Endodermal cell (in vitro differentiated cells): ENCODE results near the gene HIP1. TPM values are rescaled to one million over a fixed set of nuclear protein-coding genes. Genes with fewer than 3 reads are reported as not detected.

ENCODE experiments used
- DNase-seq: peaks from one replicate; pipeline ENCODE4 v3.0.0-alpha.2; 2017
- H3K27ac ChIP-seq: 2 replicates; pipeline ENCODE4 v1.5.1; 2013; ENCODE audit warnings: mild to moderate bottlenecking, low read depth, low read length, moderate library complexity
- H3K27me3 ChIP-seq: 2 replicates; pipeline ENCODE4 v1.6.1; 2013; ENCODE audit warnings: mild to moderate bottlenecking, low read length, moderate library complexity; ENCODE audit not compliant: insufficient read depth, control insufficient read depth, poor library complexity, severe bottlenecking
- H3K36me3 ChIP-seq: 2 replicates; pipeline ENCODE4 v1.7.0; 2013; ENCODE audit warnings: mild to moderate bottlenecking, low read length, moderate library complexity; ENCODE audit not compliant: control insufficient read depth, insufficient read depth
- H3K4me1 ChIP-seq: one replicate; pipeline ENCODE4 v1.7.0; 2013; ENCODE audit warnings: low read length; ENCODE audit not compliant: control insufficient read depth, insufficient read depth
- H3K4me3 ChIP-seq: 2 replicates; pipeline ENCODE4 v1.5.1; 2013; ENCODE audit warnings: mild to moderate bottlenecking, low read length, moderate library complexity
- H3K9ac ChIP-seq: 2 replicates; pipeline ENCODE4 v1.6.1; 2013; ENCODE audit warnings: mild to moderate bottlenecking, low read length, moderate library complexity; ENCODE audit not compliant: poor library complexity, severe bottlenecking; ENCODE audit errors: extremely low read depth
- H3K9me3 ChIP-seq: 2 replicates; pipeline ENCODE4 v1.6.1; 2013; ENCODE audit warnings: mild to moderate bottlenecking, low read length, moderate library complexity; ENCODE audit not compliant: control insufficient read depth
- H3K27ac Mint-ChIP-seq: 2 replicates; pipeline ENCODE4 v1.8.0; 2020; ENCODE audit warnings: mixed read lengths
- H3K27me3 Mint-ChIP-seq: 2 replicates; pipeline ENCODE4 v1.8.0; 2021; ENCODE audit warnings: mild to moderate bottlenecking, mixed read lengths; ENCODE audit not compliant: insufficient read depth
- H3K36me3 Mint-ChIP-seq: 2 replicates; pipeline ENCODE4 v1.8.0; 2020; ENCODE audit warnings: low read depth, mixed read lengths
- H3K4me1 Mint-ChIP-seq: 2 replicates; pipeline ENCODE4 v1.8.0; 2020; ENCODE audit warnings: mixed read lengths
- H3K4me3 Mint-ChIP-seq: 2 replicates; pipeline ENCODE4 v1.8.0; 2020; ENCODE audit warnings: mild to moderate bottlenecking, moderate library complexity, mixed read lengths
- H3K9me3 Mint-ChIP-seq: 2 replicates; pipeline ENCODE4 v1.8.0; 2020; ENCODE audit warnings: mild to moderate bottlenecking, mixed read lengths
- WGBS, 2 experiments: methylation state at CpG; one replicate each; pipeline versions ENCODE4 v1.1.5 to v1.1.7; 2013; ENCODE audit warnings: missing lambda C conversion rate in 2 of 2, mixed read lengths in 1 of 2; ENCODE audit not compliant: insufficient coverage in 1 of 2, insufficient read length in 1 of 2; 5-methylcytosine and 5-hydroxymethylcytosine counted together
- total RNA-seq, 2 donors: library from RNA; stranded (reverse); fragmentation: NEBNext Ultra II Directional in 1 of 2; extraction: Animal tissue kit (Norgen Biotek cat#: 25700) in 1 of 2; gene quantifications; 2 replicates in 1 of 2; 3 replicates in 1 of 2; pipeline ENCODE4 v1.2.1, GENCODE V29; 2021
- TF ChIP-seq, protein P1 (sequence below): fragments of 200-600 bp; sonication (generic); conservative IDR thresholded peaks from 2 replicates; pipeline ENCODE4 v1.5.0; 2021; ENCODE audit warnings: antibody characterized with exemption, mild to moderate bottlenecking

The HIP1 gene
- total RNA-seq, 2 donors from 2014 or later, result 64.7 to 70.0 TPM

DNA sequence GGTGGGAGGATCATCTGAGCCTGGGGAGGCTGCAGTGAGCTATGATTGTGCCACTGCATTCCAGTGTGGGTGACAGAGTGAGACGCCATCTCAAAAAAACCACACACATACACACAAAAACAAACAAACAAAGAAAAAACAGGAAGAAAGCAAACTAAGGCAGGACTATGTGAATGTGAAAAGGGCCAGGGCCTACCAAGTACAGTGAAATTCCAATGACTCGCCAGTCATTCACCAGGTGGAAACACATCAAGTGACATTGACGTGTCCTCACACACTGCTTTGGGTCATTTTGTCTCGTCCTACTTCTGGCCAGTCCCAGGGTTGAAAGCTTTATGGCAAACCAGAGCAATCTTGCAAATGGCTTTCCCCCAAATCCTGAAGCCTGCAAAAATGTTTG is 79.9 kb downstream of the HIP1 start:
- no peak overlapping the region for H3K9ac ChIP-seq
- H3K27ac ChIP-seq, result no peak overlapping the region

DNA sequence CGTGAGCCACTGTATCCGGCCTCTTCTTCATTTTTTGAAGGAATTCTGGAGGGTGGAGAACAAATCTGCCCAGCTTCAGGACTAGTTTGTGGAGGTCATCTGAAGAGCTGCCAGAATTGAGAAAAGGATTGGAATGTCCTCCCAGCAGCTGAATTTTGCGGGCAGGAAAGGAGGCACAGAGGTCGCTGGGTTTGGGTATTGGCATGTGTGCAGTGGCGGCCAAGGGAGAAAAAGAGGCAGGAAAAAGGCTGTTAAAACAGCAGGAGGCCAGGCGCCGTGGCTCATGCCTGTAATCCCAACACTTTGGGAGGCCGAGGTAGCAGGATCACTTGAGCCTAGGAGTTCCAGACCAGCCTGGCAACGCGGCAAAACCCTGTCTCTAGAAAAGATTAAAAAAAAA is 80.4 kb downstream of the HIP1 start:
- no peak overlapping the region for H3K4me3 ChIP-seq
- H3K4me1 ChIP-seq, result no peaks in the 10 kb centered on the region
- WGBS, 2 experiments, result 83 to 86% methylated on average over 8 to 10 of the region's 10 CpGs
- DNase-seq, result no peak
- Mint-ChIP-seq H3K27me3 (no peaks in the 10 kb centered on the region), H3K4me1 (peaks cover 9% of the 10 kb centered on the region), H3K27ac (no peak overlapping the region), H3K9me3 (no peaks in the 10 kb centered on the region), H3K4me3 (no peak overlapping the region), H3K36me3 (no peaks in the 10 kb centered on the region)
- H3K9me3 ChIP-seq, result no peaks in the 10 kb centered on the region
- H3K36me3 ChIP-seq, result no peaks in the 10 kb centered on the region
- H3K9ac ChIP-seq, result no peak overlapping the region
- H3K27me3 ChIP-seq, result no peaks in the 10 kb centered on the region
- H3K27ac ChIP-seq, result no peak overlapping the region
- TF ChIP-seq, protein P1, sequence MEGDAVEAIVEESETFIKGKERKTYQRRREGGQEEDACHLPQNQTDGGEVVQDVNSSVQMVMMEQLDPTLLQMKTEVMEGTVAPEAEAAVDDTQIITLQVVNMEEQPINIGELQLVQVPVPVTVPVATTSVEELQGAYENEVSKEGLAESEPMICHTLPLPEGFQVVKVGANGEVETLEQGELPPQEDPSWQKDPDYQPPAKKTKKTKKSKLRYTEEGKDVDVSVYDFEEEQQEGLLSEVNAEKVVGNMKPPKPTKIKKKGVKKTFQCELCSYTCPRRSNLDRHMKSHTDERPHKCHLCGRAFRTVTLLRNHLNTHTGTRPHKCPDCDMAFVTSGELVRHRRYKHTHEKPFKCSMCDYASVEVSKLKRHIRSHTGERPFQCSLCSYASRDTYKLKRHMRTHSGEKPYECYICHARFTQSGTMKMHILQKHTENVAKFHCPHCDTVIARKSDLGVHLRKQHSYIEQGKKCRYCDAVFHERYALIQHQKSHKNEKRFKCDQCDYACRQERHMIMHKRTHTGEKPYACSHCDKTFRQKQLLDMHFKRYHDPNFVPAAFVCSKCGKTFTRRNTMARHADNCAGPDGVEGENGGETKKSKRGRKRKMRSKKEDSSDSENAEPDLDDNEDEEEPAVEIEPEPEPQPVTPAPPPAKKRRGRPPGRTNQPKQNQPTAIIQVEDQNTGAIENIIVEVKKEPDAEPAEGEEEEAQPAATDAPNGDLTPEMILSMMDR, result no peak

More for the DNA sequence above, 79.9 kb downstream of the HIP1 start:
- no peaks in the 10 kb centered on the region for H3K36me3 ChIP-seq
- Mint-ChIP-seq H3K4me1 (peaks cover 10% of the 10 kb centered on the region), H3K4me3 (no peak overlapping the region), H3K27me3 (no peaks in the 10 kb centered on the region), H3K9me3 (no peaks in the 10 kb centered on the region), H3K27ac (no peak overlapping the region), H3K36me3 (no peaks in the 10 kb centered on the region)
- WGBS, 2 experiments, result 93 to 98% methylated on average over 3 of the region's 4 CpGs
- H3K27me3 ChIP-seq, result no peaks in the 10 kb centered on the region
- TF ChIP-seq, protein P1, result no peak
- no peaks in the 10 kb centered on the region for H3K4me1 ChIP-seq
- no peak overlapping the region for H3K4me3 ChIP-seq
- H3K9me3 ChIP-seq, result no peaks in the 10 kb centered on the region
- DNase-seq, result no peak

DNA sequence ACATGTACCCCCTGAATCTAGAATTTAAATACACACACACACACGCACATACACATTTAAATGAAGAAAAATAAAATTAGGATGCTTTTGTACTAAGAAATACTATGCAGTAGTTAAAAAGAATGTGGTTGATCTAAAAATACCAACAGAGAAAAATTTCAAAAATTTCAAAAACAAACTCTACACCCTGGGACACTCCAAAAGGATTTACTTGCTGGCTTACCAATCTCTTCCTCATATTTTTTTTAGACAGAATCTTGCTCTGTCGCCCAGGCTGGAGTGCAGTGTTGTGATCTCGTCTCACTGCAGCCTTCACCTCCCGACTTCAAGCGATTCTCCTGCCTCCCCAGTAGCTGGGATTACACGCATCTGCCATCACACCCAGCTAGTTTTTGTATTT is 80.9 kb downstream of the HIP1 start:
- WGBS, 2 experiments, result 94% methylated on average over 5 of the region's 6 CpGs
- no peaks in the 10 kb centered on the region for H3K9me3 Mint-ChIP-seq

More for the DNA sequence above, 80.9 kb downstream of the HIP1 start:
- Histone ChIP-seq H3K9me3 (no peaks in the 10 kb centered on the region), H3K4me3 (no peak overlapping the region), H3K36me3 (no peaks in the 10 kb centered on the region), H3K9ac (no peak overlapping the region), H3K27me3 (no peaks in the 10 kb centered on the region), H3K27ac (no peak overlapping the region), H3K4me1 (no peaks in the 10 kb centered on the region)
- H3K36me3 Mint-ChIP-seq, result no peaks in the 10 kb centered on the region
- TF ChIP-seq, protein P1, result no peak
- H3K4me1 Mint-ChIP-seq, result peaks cover 9% of the 10 kb centered on the region
- H3K27me3 Mint-ChIP-seq, result no peaks in the 10 kb centered on the region
- H3K27ac Mint-ChIP-seq, result no peak overlapping the region
- no peak overlapping the region for H3K4me3 Mint-ChIP-seq
- no peak for DNase-seq
